Neural cell (in vitro differentiated cells): ENCODE data around the gene DKC1.

Experiments used
- CTCF ChIP-seq: fragments of 450-650 bp; IDR thresholded peaks from 2 replicates; pipeline ENCODE4 v1.5.1; 2014; ENCODE audit warnings: antibody characterized with exemption, mild to moderate bottlenecking, moderate library complexity; ENCODE audit not compliant: poor library complexity, severe bottlenecking
- EP300 ChIP-seq: fragments of 450-650 bp; conservative IDR thresholded peaks from 2 replicates; pipeline ENCODE4 v1.6.1; 2014; ENCODE audit warnings: antibody characterized with exemption, mild to moderate bottlenecking, moderate library complexity; ENCODE audit not compliant: poor library complexity, severe bottlenecking
- RAD21 ChIP-seq: fragments of 450-650 bp; conservative IDR thresholded peaks from 2 replicates; pipeline ENCODE4 v1.6.1; 2014; ENCODE audit warnings: antibody characterized with exemption, mild to moderate bottlenecking, moderate library complexity
- REST ChIP-seq: IDR thresholded peaks from 2 replicates; pipeline ENCODE4 v1.6.1; 2012; ENCODE audit warnings: borderline replicate concordance
- TAF1 ChIP-seq: IDR thresholded peaks from 2 replicates; pipeline ENCODE4 v1.6.1; 2012; ENCODE audit warnings: low read depth

- TF ChIP-seq CTCF (no peak), EP300 (no peak), TAF1 (no peak), RAD21 (no peak), REST (no peak)
These were observed 12.0 kb downstream of the DKC1 start for GRCh38 chrX:154774622-154775021.
